ENCODE results near the gene KCNG2. TPM values are rescaled to one million over a fixed set of nuclear protein-coding genes. Genes with fewer than 3 reads are reported as not detected.

The KCNG2 gene
- total RNA-seq, 1 donor: not detected

DNA sequence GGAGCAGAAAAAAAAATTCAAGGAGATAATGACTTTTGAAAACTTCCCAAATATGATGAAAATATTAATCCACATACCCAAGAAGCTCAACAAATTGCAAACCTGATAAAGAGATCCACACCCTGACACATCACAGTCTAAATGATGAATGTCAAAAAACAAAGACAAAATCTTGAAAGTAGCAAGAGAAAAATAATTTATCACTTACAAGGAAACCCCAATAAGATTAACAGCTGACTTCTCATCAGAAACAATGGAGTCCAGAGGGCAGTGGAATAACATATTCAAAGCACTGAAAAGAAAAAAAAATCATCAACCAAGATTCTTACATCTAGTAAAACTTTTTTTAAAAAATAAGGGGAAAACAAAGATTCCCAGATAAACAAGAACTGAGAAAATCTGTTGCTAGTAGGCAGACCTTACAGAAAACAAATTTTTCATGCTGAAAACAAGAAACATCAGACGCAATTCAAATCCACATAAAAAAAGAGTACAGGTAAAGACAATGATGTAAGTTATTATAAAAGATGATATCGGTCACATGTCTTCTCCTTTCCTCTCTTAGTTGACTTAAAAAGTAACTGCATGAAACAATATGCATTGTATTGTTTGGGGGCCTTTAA lies 132.4 kb downstream of the KCNG2 start:
- peak; percentile 22 for DNase-seq (ENCODE audit: low read depth)
- TF ChIP-seq, protein P1, sequence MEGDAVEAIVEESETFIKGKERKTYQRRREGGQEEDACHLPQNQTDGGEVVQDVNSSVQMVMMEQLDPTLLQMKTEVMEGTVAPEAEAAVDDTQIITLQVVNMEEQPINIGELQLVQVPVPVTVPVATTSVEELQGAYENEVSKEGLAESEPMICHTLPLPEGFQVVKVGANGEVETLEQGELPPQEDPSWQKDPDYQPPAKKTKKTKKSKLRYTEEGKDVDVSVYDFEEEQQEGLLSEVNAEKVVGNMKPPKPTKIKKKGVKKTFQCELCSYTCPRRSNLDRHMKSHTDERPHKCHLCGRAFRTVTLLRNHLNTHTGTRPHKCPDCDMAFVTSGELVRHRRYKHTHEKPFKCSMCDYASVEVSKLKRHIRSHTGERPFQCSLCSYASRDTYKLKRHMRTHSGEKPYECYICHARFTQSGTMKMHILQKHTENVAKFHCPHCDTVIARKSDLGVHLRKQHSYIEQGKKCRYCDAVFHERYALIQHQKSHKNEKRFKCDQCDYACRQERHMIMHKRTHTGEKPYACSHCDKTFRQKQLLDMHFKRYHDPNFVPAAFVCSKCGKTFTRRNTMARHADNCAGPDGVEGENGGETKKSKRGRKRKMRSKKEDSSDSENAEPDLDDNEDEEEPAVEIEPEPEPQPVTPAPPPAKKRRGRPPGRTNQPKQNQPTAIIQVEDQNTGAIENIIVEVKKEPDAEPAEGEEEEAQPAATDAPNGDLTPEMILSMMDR (IDR thresholded peaks at IDR 0.05; ENCODE audit: insufficient read depth, low read length): no peak
- no peak overlapping the region for H3K4me3 ChIP-seq (ENCODE audit: low read depth, low read length)

DNA sequence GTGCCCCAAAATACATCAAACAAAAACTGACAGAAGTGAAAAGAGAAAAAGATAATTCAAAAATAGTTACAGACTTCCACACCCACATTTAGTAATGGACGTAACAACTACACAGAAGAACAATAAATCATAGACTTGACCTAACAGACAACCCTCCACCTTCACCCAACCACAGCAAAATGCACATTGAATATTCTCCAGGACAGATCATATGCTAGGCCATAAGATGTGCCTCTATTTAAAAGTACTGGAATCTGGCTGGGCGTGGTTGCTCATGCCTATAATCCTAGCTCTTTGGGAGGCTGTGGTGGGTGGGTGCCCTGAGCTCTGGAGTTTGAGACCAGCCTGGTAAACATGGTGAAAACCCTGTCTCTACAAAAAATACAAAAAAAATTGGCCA lies 133.7 kb downstream of the KCNG2 start:
- TF ChIP-seq, protein P1 (IDR thresholded peaks at IDR 0.05; ENCODE audit: insufficient read depth, low read length): no peak
- no peak for DNase-seq (ENCODE audit: low read depth)
- H3K4me3 ChIP-seq (ENCODE audit: low read depth, low read length): no peak overlapping the region

DNA sequence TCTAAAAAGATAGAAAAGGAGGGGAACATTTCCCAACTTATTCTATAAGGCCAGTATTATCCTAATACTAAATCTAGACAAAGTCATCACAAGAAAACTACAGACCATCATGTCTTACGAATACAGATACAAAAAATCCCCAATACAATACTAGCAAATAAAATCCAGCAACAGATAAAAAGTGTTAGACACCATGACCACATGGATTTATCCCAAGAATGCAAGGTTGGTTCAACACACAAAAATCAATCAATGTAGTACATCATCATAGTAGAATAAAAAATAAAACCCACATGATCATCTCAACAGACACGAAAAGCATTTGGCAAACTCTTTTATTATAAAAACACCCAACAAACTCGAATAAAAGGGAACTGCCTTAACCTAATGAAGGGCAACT lies 135.2 kb downstream of the KCNG2 start:
- no peak overlapping the region for H3K4me3 ChIP-seq (ENCODE audit: low read depth, low read length)
- TF ChIP-seq, protein P1 (IDR thresholded peaks at IDR 0.05; ENCODE audit: insufficient read depth, low read length): no peak
- DNase-seq (ENCODE audit: low read depth): no peak

DNA sequence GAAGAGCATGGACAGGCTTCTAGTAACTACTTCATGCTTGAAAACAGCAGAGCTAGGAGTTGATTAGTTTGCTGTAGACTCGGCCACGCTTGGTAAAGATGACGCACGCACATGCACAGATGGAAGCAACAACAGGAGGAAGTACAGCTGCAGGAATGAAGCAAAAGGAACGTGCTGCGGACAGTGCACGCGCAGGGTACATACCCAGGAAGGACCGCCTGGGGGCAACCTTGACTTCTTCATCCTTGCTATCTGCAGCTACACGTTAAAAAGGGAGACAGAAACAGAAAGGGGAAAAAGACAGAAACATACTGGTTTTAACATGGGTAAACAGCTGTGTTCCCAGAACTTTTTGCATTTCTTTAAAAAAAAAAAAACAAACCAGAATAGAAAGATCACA lies 136.0 kb downstream of the KCNG2 start:
- DNase-seq (ENCODE audit: low read depth): no peak
- TF ChIP-seq, protein P1 (IDR thresholded peaks at IDR 0.05; ENCODE audit: insufficient read depth, low read length): no peak
- no peak overlapping the region for H3K4me3 ChIP-seq (ENCODE audit: low read depth, low read length)

DNA sequence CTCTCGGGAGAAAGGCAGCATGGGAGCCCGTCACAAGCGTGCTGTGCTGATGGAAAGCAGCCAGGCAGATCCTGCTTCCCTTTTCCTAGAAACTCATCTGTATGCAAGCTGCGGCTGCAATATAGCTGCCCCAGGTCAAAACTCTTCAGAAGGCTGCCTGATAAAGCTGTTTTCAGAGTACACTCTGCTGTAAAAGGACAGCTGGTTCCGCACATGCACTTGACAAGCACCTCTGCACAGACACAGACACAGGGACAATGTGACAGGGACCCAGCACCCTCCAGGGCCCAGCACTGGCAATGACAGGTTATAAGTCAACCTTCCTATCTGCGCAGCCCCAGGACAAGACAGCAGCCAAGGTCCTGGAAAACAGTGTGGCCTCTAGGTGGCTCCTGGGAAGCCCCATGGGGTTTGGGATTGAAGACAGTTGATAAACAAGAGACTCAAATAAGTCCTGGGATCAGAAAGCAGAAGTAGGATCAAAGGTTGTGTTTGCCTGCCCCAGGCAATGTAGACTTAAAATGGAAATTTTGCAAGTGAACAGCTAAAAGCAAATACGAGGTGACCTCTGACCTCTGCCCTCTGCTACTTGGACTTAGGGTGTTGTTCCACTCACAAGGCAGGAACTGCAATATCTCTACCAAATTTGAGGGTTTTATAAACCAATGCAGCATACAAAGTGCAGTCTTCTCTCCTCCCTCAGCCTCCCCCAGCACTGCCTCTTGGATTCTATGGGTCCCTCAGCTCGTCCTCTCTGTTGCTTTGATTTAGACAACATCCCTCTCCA lies 136.8 kb downstream of the KCNG2 start:
- DNase-seq (ENCODE audit: low read depth): no peak
- H3K4me3 ChIP-seq (ENCODE audit: low read depth, low read length): no peak overlapping the region
- TF ChIP-seq, protein P1 (IDR thresholded peaks at IDR 0.05; ENCODE audit: insufficient read depth, low read length): no peak

DNA sequence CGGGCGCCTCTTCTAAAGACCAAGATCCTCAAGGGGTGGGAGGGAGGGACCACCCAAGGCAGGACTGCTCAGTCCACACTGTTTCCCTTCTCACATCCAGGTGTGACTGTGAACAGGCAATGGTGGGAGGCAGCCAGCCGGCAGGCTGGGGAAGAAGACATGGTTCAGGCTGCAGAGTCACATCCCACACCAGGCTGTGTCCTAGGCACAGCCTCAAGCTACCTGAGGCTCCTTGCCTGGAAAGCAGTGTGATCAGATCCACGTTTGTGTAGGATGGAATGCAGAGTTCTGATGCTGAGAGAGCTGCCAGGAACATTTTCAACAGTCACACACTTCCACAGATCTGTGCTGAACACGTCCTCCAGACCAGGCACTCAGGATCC lies 137.4 kb downstream of the KCNG2 start:
- TF ChIP-seq, protein P1 (IDR thresholded peaks at IDR 0.05; ENCODE audit: insufficient read depth, low read length): no peak
- H3K4me3 ChIP-seq (ENCODE audit: low read depth, low read length): no peak overlapping the region
- DNase-seq (ENCODE audit: low read depth): no peak
